Neuronal stem cell (in vitro differentiated cells): ENCODE measurements around the gene ZNF827.
A peak's percentile ranks its signal among the peaks of the same experiment; 100 is the strongest.

Experiments
- DNase-seq: peaks from one replicate; pipeline ENCODE4 v3.0.0-alpha.2; 2013; ENCODE audit warnings: low spot score
- H2AFZ ChIP-seq: one replicate; pipeline ENCODE4 v1.6.1; 2013; ENCODE audit warnings: mild to moderate bottlenecking, low read length, inconsistent platforms
- H2AK5ac ChIP-seq: 2 replicates; pipeline ENCODE4 v1.6.1; 2013; ENCODE audit warnings: low read depth, mild to moderate bottlenecking, inconsistent platforms, low read length, moderate library complexity, mixed read lengths
- H2BK120ac ChIP-seq: 2 replicates; pipeline ENCODE4 v1.6.1; 2013; ENCODE audit warnings: low read depth, mild to moderate bottlenecking, inconsistent platforms, low read length, moderate library complexity, mixed read lengths
- H2BK12ac ChIP-seq: one replicate; pipeline ENCODE4 v1.6.1; 2013; ENCODE audit warnings: low read length, inconsistent platforms
- H2BK15ac ChIP-seq: 2 replicates; pipeline ENCODE4 v1.6.1; 2013; ENCODE audit warnings: mild to moderate bottlenecking, low read length, inconsistent platforms, mixed read lengths
- H2BK5ac ChIP-seq: one replicate; pipeline ENCODE4 v1.6.1; 2013; ENCODE audit warnings: inconsistent platforms, mild to moderate bottlenecking, low read length, moderate library complexity
- H3K14ac ChIP-seq: one replicate; pipeline ENCODE4 v1.6.1; 2013; ENCODE audit warnings: low read length, inconsistent platforms
- H3K18ac ChIP-seq: 2 replicates; pipeline ENCODE4 v1.6.1; 2013; ENCODE audit warnings: low read length, inconsistent platforms
- H3K23ac ChIP-seq: 2 replicates; pipeline ENCODE4 v1.6.1; 2013; ENCODE audit warnings: low read depth, mild to moderate bottlenecking, mixed read lengths, low read length, inconsistent platforms; ENCODE audit not compliant: poor library complexity
- H3K27ac ChIP-seq: replicated peaks from 3 replicates; pipeline ENCODE4 v1.5.1; 2013; ENCODE audit warnings: low read length, inconsistent platforms
- H3K27me3 ChIP-seq, 3 experiments: 2 replicates each; pipeline ENCODE4 v1.6.1; 2013; ENCODE audit warnings: low read length in 3 of 3, mild to moderate bottlenecking in 2 of 3, inconsistent platforms in 1 of 3, low read depth in 1 of 3, mixed read lengths in 1 of 3, moderate library complexity in 1 of 3; ENCODE audit not compliant: control insufficient read depth in 3 of 3, insufficient read depth in 3 of 3
- H3K36me3 ChIP-seq, 2 donors: replicated peaks in 1 of 2; 2 replicates each; pipeline ENCODE4 v1.6.1; 2013; ENCODE audit warnings: low read length in 2 of 2; ENCODE audit not compliant: control insufficient read depth in 2 of 2, insufficient read depth in 2 of 2
- H3K4ac ChIP-seq: 2 replicates; pipeline ENCODE4 v1.6.1; 2013; ENCODE audit warnings: inconsistent platforms, mild to moderate bottlenecking, low read length, moderate library complexity
- H3K4me1 ChIP-seq, 2 donors: 1 replicate in 1 of 2; 2 replicates in 1 of 2; pipeline ENCODE4 v1.6.1; 2013; ENCODE audit warnings: low read length in 2 of 2, low read depth in 1 of 2; ENCODE audit not compliant: control insufficient read depth in 2 of 2, insufficient read depth in 1 of 2
- H3K4me2 ChIP-seq: one replicate; pipeline ENCODE4 v1.6.1; 2013; ENCODE audit warnings: mild to moderate bottlenecking, low read length, inconsistent platforms; ENCODE audit not compliant: insufficient read depth, poor library complexity, severe bottlenecking
- H3K4me3 ChIP-seq, 2 donors: 2 replicates each; pipeline ENCODE4 v1.5.1; 2013; ENCODE audit warnings: low read length in 2 of 2, mild to moderate bottlenecking in 2 of 2, inconsistent platforms in 1 of 2, moderate library complexity in 1 of 2
- H3K79me1 ChIP-seq: one replicate; pipeline ENCODE4 v1.6.1; 2013; ENCODE audit warnings: low read depth, mild to moderate bottlenecking, inconsistent platforms, low read length, moderate library complexity
- H3K9ac ChIP-seq: one replicate; pipeline ENCODE4 v1.6.1; 2013; ENCODE audit warnings: mild to moderate bottlenecking, low read depth, low read length, inconsistent platforms; ENCODE audit not compliant: poor library complexity
- H3K9me3 ChIP-seq, 2 donors: replicated peaks in 1 of 2; 2 replicates each; pipeline versions ENCODE3 to v1.6.1; 2013; ENCODE audit warnings: low read length in 2 of 2, mild to moderate bottlenecking in 2 of 2, inconsistent platforms in 1 of 2, low read depth in 1 of 2, mixed read lengths in 1 of 2, moderate library complexity in 1 of 2; ENCODE audit not compliant: control insufficient read depth in 2 of 2, insufficient read depth in 1 of 2
- H4K8ac ChIP-seq: one replicate; pipeline ENCODE4 v1.6.1; 2013; ENCODE audit warnings: low read depth, mild to moderate bottlenecking, inconsistent platforms, low read length, moderate library complexity
- H4K91ac ChIP-seq: one replicate; pipeline ENCODE4 v1.6.1; 2013; ENCODE audit warnings: low read length, low read depth, mild to moderate bottlenecking, inconsistent platforms; ENCODE audit not compliant: poor library complexity
- WGBS, 2 donors: extraction: QIAGEN DNeasy Blood & Tissue Kit; methylation state at CpG; one replicate each; pipeline ENCODE4 v1.1.7; 2013; ENCODE audit warnings: missing lambda C conversion rate in 2 of 2, mixed read lengths in 1 of 2; ENCODE audit not compliant: insufficient read length in 2 of 2, insufficient replicate concordance in 1 of 2; ENCODE audit errors: extremely low coverage in 2 of 2; 5-methylcytosine and 5-hydroxymethylcytosine counted together

ZNF827 gene

DNA sequence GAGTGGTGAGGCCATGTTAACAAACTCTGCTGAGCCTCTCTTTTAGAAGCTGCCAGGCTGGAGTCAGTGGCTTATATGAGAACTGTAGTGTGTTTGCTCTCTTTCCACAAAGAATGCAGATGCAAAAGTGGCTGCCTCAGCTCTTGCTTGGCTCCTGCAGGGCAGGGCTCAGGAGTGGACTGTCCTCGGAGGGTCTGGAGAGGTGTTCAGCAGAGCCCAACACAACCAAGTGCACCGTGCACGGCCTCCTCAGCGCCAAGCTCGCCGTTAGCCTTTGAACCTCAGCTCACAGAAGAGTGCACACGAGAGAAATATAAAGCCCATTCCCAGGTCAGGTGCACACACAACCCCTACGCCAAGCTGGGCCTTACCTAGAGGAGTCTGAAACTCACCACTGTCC, 175.9 kb downstream of the ZNF827 start:
- H2BK120ac ChIP-seq: peak overlapping the region; percentile 16
- H3K4me3 ChIP-seq: no peak overlapping the region
- H3K79me1 ChIP-seq: no peaks in the 10 kb centered on the region
- no peak overlapping the region for H3K23ac ChIP-seq
- H3K4ac ChIP-seq: no peak overlapping the region
- no peak for DNase-seq
- no peak overlapping the region for H2BK15ac ChIP-seq
- WGBS, 2 donors: no CpG with 5 or more reads among the region's 8 CpGs
- H2AFZ ChIP-seq: no peak overlapping the region
- H3K4me1 ChIP-seq: no peaks in the 10 kb centered on the region
- no peak overlapping the region for H3K9ac ChIP-seq
- no peak overlapping the region for H2BK5ac ChIP-seq
- no peak overlapping the region for H3K27ac ChIP-seq
- H3K18ac ChIP-seq: peak overlapping the region; percentile 48
- peaks cover 0 to 9% of the 10 kb centered on the region in 2 donors for H3K9me3 ChIP-seq
- H4K91ac ChIP-seq: no peak overlapping the region
- H3K14ac ChIP-seq: no peak overlapping the region
- no peak overlapping the region for H2AK5ac ChIP-seq
- peaks cover 18 to 97% of the 10 kb centered on the region in 2 donors for H3K36me3 ChIP-seq
- H2BK12ac ChIP-seq: no peak overlapping the region
- no peak overlapping the region for H4K8ac ChIP-seq
- no peak overlapping the region for H3K4me2 ChIP-seq
- H3K27me3 ChIP-seq: no peaks in the 10 kb centered on the region

DNA sequence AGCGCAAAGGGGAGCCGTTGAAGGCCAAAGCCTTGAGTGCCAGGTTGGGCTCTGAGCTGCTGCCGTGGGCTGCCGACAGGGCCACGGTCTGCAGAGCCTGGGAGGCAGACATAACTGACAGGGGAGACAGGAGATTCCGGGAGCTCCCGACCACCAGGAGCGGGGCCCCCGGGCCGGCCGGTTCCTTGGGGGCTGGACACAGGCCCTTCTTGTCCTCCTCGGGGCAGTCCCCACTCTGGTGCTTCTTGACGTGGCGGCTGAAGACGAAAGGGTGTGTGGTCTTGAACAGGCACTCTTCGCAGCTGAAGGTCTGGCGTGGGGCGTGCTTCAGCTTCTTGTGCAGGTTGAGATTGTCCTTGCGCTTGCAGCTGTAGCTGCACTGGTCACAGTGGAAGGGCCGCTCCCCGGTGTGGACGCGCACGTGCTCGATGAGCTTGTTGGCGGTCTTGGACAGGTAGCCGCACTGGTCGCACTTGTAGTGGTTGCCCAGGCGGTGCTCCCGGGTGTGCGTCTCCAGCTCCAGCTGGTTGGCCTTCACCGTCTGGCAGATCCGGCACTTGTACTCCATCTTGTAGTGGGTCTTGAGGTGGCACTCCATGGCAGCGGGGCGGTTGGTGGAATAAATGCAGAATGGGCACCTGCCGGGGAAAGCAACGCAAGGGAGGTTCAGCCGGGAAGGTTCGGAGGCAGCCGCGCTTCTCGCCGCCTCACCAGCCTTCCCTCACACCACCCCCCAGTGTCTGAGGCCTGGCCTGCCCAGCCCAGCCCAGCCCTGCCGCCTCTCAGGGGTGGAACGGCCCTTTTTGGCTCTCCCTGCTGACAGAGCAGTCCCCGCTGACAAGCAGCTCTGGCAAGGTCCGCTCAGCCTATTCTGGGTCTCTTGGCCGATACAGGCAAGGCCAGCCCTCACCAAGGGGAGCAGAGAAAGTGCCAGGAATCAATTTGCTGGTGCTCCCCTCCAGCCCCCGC, 177.4 kb downstream of the ZNF827 start:
- no peaks in the 10 kb centered on the region for H3K4me1 ChIP-seq
- no peak overlapping the region for H3K18ac ChIP-seq
- H4K91ac ChIP-seq: no peak overlapping the region
- no peaks in the 10 kb centered on the region for H3K27me3 ChIP-seq
- no peak overlapping the region for H2BK5ac ChIP-seq
- H3K4me2 ChIP-seq: no peak overlapping the region
- H3K27ac ChIP-seq: no peak overlapping the region
- H2BK12ac ChIP-seq: no peak overlapping the region
- H2BK120ac ChIP-seq: no peak overlapping the region
- no peak overlapping the region for H3K4me3 ChIP-seq
- peaks cover 18 to 88% of the 10 kb centered on the region in 2 donors for H3K36me3 ChIP-seq
- DNase-seq: no peak
- H3K9me3 ChIP-seq: no peaks in the 10 kb centered on the region
- WGBS, 2 donors: no CpG with 5 or more reads among the region's 49 CpGs
- no peak overlapping the region for H2BK15ac ChIP-seq
- no peaks in the 10 kb centered on the region for H3K79me1 ChIP-seq
- no peak overlapping the region for H3K14ac ChIP-seq
- H3K23ac ChIP-seq: no peak overlapping the region
- H4K8ac ChIP-seq: no peak overlapping the region
- H3K4ac ChIP-seq: no peak overlapping the region
- H2AFZ ChIP-seq: no peak overlapping the region
- H2AK5ac ChIP-seq: no peak overlapping the region
- peak overlapping the region; percentile 15 for H3K9ac ChIP-seq

DNA sequence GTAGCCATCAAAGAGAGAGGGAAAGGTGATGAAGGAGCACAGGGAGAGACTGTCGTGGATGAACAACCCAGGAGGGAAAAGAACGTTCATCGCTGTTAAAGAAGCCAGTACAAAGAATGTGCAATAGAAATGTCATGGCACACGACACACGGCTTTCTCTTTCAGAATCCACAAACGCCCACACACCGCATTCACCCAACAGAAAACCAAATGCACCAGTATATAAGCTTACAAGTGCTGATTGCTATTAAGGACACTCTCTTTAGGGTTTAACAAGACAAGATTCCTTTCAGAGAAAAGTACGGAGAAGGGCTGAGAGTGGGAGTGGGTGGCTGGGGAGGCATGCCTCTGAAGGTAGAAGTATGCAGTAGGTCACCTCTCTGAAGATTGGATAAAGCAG, 178.4 kb downstream of the ZNF827 start:
- H2BK12ac ChIP-seq: no peak overlapping the region
- H3K23ac ChIP-seq: no peak overlapping the region
- H3K4me1 ChIP-seq: no peaks in the 10 kb centered on the region
- H2BK5ac ChIP-seq: no peak overlapping the region
- H3K9ac ChIP-seq: no peak overlapping the region
- no peak for DNase-seq
- H3K4me2 ChIP-seq: no peak overlapping the region
- H3K36me3 ChIP-seq: peaks cover 15 to 78% of the 10 kb centered on the region in 2 donors
- no peaks in the 10 kb centered on the region for H3K79me1 ChIP-seq
- H2AK5ac ChIP-seq: no peak overlapping the region
- no peaks in the 10 kb centered on the region for H3K9me3 ChIP-seq
- H3K4ac ChIP-seq: no peak overlapping the region
- H4K8ac ChIP-seq: no peak overlapping the region
- no peak overlapping the region for H2BK15ac ChIP-seq
- H3K14ac ChIP-seq: no peak overlapping the region
- no CpG with 5 or more reads among the region's 8 CpGs for WGBS, 2 donors
- no peak overlapping the region for H3K27ac ChIP-seq
- no peak overlapping the region for H2AFZ ChIP-seq
- H3K27me3 ChIP-seq: no peaks in the 10 kb centered on the region
- H4K91ac ChIP-seq: no peak overlapping the region
- no peak overlapping the region for H2BK120ac ChIP-seq
- no peak overlapping the region for H3K4me3 ChIP-seq
- no peak overlapping the region for H3K18ac ChIP-seq

GRCh38 chr4:145757188-145757587, 181.4 kb downstream of the ZNF827 start:
- no peak overlapping the region for H3K4me2 ChIP-seq
- no peak overlapping the region for H3K14ac ChIP-seq
- H3K4me1 ChIP-seq: no peaks in the 10 kb centered on the region
- H2BK12ac ChIP-seq: no peak overlapping the region
- DNase-seq: no peak
- no peak overlapping the region for H3K4ac ChIP-seq
- H3K9ac ChIP-seq: no peak overlapping the region
- no peak overlapping the region for H3K23ac ChIP-seq
- no peaks in the 10 kb centered on the region for H3K27me3 ChIP-seq
- H2AK5ac ChIP-seq: no peak overlapping the region
- no peaks in the 10 kb centered on the region for H3K79me1 ChIP-seq
- WGBS, 2 donors: no CpG with 5 or more reads among the region's 1 CpG
- H2AFZ ChIP-seq: no peak overlapping the region
- H2BK120ac ChIP-seq: no peak overlapping the region
- H3K36me3 ChIP-seq: peaks cover 5 to 48% of the 10 kb centered on the region in 2 donors
- H3K18ac ChIP-seq: no peak overlapping the region
- no peak overlapping the region for H3K27ac ChIP-seq
- H2BK15ac ChIP-seq: no peak overlapping the region
- H2BK5ac ChIP-seq: no peak overlapping the region
- no peak overlapping the region for H3K4me3 ChIP-seq
- H4K8ac ChIP-seq: no peak overlapping the region
- no peaks in the 10 kb centered on the region for H3K9me3 ChIP-seq
- H4K91ac ChIP-seq: no peak overlapping the region
